H1 (cell line): ENCODE results near the gene MICA. TPM values are rescaled to one million over a fixed set of nuclear protein-coding genes. Genes with fewer than 3 reads are reported as not detected.

ENCODE experiments used
- BRCA1 ChIP-seq: IDR thresholded peaks from 2 replicates; pipeline ENCODE4 v1.6.1; 2012; ENCODE audit warnings: low read depth, low read length, improper control_type of control experiment
- GABPA ChIP-seq: IDR thresholded peaks from 2 replicates; pipeline ENCODE4 v1.6.1; 2011; ENCODE audit warnings: mild to moderate bottlenecking, low read length, moderate library complexity, borderline replicate concordance; ENCODE audit not compliant: insufficient read depth
- POLR2AphosphoS5 ChIP-seq: IDR thresholded peaks from 2 replicates; pipeline ENCODE4 v1.6.1; 2011; ENCODE audit warnings: low read depth, low read length
- RAD21 ChIP-seq, 2 experiments: IDR thresholded peaks in 1 of 2; conservative IDR thresholded peaks in 1 of 2; 2 replicates each; pipeline ENCODE4 v1.6.1; 2011; ENCODE audit warnings: low read depth in 2 of 2, low read length in 2 of 2, improper control_type of control experiment in 1 of 2, inconsistent platforms in 1 of 2, mild to moderate bottlenecking in 1 of 2, moderate library complexity in 1 of 2
- RXRA ChIP-seq: IDR thresholded peaks from 2 replicates; pipeline ENCODE4 v1.6.1; 2011; ENCODE audit warnings: low read depth, mild to moderate bottlenecking, low read length, moderate library complexity; ENCODE audit not compliant: insufficient read depth
- SP4 ChIP-seq: IDR thresholded peaks from 2 replicates; pipeline ENCODE4 v1.6.1; 2012; ENCODE audit warnings: low read length, inconsistent platforms
- SRF ChIP-seq: IDR thresholded peaks from 2 replicates; pipeline ENCODE4 v1.6.1; 2011; ENCODE audit warnings: mild to moderate bottlenecking, low read depth, low read length, moderate library complexity
- polyA plus RNA-seq, 7 experiments: library from polyadenylated mRNA; depleted of rRNA in 3 of 7; stranded (reverse) in 5 of 7; unstranded in 2 of 7; fragments of >200 nt in 5 of 7; fragments of 200-250 nt in 2 of 7; gene quantifications; 1 replicate in 5 of 7; 2 replicates in 1 of 7; 4 replicates in 1 of 7; pipeline versions ENCODE4 v1.2.1 to v1.2.3, GENCODE V29; 2011 to 2013; ENCODE audit warnings: missing spikeins in 2 of 7, mixed read lengths in 2 of 7
- total RNA-seq: library from RNA; stranded (reverse); fragmentation: NEBNext Ultra II Directional; extraction: Animal tissue kit (Norgen Biotek cat#: 25700); gene quantifications from 2 replicates; pipeline ENCODE4 v1.2.1, GENCODE V29; 2021
- TF ChIP-seq, protein P1 (sequence below): fragments of 300-600 bp; sonication (generic); IDR thresholded peaks from 2 replicates; pipeline ENCODE4 v1.7.1; 2012; ENCODE audit warnings: low read length, moderate library complexity, mild to moderate bottlenecking, inconsistent platforms; ENCODE audit not compliant: insufficient replicate concordance

The MICA gene
- total and polyA plus RNA-seq, 2 of the 8 experiments (the other 6 are each of a cell fraction or from before 2014, with no cell fraction given) = 12.5 to 16.3 TPM

DNA sequence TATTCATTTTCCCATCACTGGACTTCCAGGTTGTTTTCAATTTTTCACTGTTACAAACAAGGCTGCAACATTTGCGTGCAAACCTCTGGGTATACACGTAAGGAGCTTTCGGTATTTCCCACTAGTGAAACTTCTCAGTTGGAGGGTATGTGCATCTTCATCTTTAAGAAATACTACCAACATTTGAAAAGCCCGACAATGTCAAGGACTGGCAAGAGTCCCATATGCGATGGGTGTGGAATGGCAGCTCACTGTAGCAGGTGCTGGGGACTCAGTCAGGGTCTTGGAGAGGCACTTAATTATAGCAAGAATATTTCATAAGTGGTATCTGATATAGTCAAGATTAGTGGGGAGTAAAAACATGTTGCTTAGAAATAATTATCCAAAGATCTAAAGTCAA, 37.5 kb upstream of the MICA start (continued):
- TF ChIP-seq, protein P1, sequence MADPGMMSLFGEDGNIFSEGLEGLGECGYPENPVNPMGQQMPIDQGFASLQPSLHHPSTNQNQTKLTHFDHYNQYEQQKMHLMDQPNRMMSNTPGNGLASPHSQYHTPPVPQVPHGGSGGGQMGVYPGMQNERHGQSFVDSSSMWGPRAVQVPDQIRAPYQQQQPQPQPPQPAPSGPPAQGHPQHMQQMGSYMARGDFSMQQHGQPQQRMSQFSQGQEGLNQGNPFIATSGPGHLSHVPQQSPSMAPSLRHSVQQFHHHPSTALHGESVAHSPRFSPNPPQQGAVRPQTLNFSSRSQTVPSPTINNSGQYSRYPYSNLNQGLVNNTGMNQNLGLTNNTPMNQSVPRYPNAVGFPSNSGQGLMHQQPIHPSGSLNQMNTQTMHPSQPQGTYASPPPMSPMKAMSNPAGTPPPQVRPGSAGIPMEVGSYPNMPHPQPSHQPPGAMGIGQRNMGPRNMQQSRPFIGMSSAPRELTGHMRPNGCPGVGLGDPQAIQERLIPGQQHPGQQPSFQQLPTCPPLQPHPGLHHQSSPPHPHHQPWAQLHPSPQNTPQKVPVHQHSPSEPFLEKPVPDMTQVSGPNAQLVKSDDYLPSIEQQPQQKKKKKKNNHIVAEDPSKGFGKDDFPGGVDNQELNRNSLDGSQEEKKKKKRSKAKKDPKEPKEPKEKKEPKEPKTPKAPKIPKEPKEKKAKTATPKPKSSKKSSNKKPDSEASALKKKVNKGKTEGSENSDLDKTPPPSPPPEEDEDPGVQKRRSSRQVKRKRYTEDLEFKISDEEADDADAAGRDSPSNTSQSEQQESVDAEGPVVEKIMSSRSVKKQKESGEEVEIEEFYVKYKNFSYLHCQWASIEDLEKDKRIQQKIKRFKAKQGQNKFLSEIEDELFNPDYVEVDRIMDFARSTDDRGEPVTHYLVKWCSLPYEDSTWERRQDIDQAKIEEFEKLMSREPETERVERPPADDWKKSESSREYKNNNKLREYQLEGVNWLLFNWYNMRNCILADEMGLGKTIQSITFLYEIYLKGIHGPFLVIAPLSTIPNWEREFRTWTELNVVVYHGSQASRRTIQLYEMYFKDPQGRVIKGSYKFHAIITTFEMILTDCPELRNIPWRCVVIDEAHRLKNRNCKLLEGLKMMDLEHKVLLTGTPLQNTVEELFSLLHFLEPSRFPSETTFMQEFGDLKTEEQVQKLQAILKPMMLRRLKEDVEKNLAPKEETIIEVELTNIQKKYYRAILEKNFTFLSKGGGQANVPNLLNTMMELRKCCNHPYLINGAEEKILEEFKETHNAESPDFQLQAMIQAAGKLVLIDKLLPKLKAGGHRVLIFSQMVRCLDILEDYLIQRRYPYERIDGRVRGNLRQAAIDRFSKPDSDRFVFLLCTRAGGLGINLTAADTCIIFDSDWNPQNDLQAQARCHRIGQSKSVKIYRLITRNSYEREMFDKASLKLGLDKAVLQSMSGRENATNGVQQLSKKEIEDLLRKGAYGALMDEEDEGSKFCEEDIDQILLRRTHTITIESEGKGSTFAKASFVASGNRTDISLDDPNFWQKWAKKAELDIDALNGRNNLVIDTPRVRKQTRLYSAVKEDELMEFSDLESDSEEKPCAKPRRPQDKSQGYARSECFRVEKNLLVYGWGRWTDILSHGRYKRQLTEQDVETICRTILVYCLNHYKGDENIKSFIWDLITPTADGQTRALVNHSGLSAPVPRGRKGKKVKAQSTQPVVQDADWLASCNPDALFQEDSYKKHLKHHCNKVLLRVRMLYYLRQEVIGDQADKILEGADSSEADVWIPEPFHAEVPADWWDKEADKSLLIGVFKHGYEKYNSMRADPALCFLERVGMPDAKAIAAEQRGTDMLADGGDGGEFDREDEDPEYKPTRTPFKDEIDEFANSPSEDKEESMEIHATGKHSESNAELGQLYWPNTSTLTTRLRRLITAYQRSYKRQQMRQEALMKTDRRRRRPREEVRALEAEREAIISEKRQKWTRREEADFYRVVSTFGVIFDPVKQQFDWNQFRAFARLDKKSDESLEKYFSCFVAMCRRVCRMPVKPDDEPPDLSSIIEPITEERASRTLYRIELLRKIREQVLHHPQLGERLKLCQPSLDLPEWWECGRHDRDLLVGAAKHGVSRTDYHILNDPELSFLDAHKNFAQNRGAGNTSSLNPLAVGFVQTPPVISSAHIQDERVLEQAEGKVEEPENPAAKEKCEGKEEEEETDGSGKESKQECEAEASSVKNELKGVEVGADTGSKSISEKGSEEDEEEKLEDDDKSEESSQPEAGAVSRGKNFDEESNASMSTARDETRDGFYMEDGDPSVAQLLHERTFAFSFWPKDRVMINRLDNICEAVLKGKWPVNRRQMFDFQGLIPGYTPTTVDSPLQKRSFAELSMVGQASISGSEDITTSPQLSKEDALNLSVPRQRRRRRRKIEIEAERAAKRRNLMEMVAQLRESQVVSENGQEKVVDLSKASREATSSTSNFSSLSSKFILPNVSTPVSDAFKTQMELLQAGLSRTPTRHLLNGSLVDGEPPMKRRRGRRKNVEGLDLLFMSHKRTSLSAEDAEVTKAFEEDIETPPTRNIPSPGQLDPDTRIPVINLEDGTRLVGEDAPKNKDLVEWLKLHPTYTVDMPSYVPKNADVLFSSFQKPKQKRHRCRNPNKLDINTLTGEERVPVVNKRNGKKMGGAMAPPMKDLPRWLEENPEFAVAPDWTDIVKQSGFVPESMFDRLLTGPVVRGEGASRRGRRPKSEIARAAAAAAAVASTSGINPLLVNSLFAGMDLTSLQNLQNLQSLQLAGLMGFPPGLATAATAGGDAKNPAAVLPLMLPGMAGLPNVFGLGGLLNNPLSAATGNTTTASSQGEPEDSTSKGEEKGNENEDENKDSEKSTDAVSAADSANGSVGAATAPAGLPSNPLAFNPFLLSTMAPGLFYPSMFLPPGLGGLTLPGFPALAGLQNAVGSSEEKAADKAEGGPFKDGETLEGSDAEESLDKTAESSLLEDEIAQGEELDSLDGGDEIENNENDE = no peak
- TF ChIP-seq BRCA1 = no peak
- no peak for TF ChIP-seq SRF
- no peak for TF ChIP-seq SP4
- TF ChIP-seq GABPA = no peak
- TF ChIP-seq RAD21 (IDR thresholded peaks at IDR 0.05 in 1 of 2, conservative IDR thresholded peaks at IDR 0.05 in 1 of 2; ENCODE audit: low read depth in 2 of 2, low read length in 2 of 2) = no peak
- TF ChIP-seq RXRA = no peak
- no peak for TF ChIP-seq POLR2AphosphoS5
